Muscle of arm (tissue), 12 donors: ENCODE results near the gene TLCD5. TPM values are rescaled to one million over a fixed set of nuclear protein-coding genes. Genes with fewer than 3 reads are reported as not detected.

ENCODE experiments used
- DNase-seq: peaks from one replicate; pipeline ENCODE4 v3.0.0-alpha.2; 2013
- polyA plus RNA-seq, 12 donors: library from polyadenylated mRNA; unstranded; fragments of 120-200 nt; gene quantifications; one replicate each; pipeline ENCODE4 v1.2.1, GENCODE V29; 2013; ENCODE audit not compliant: insufficient read length in 12 of 12

TLCD5 gene
- polyA plus RNA-seq, 12 donors: 6.2 to 12.1 (median 8.5) TPM; not detected in 1

DNA sequence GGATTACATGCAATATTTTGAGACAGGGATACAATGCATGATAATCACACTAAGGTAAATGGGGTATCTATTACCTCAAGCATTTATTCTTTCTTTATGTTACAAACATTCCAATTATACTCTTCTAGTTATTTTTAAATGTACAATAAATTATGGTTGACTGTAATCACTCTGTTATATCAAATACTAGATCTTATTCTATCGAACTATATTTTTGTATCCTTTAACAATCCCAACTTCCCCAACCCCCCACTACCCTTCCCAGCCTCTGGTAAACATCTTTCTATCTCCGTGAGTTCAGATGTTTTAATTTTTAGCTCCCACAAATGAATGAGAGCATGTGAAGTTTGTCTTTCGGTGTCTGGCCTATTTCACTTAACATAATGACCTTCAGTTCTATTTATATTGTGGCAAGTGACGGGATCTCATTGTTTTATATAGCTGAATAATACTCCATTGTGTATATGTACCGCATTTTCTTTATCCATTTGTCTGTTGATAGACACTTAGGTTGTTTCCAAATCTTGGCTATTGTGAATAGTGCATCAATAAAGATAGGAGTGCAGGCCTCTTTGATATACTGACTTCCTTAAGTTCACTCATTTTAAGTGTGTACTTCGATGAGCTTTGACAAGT lies 51.6 kb downstream of the TLCD5 start:
- no peak for DNase-seq

- no peak for DNase-seq
These were observed 53.4 kb downstream of the TLCD5 start for GRCh38 chr11:120378474-120378873.

GRCh38 chr11:120381401-120381800 lies 56.3 kb downstream of the TLCD5 start:
- DNase-seq: no peak

Other genes starting within 250 kb of the TLCD5 start
- 100 to 1,000 TPM in 1 of 12 donors, 10 to 100 TPM in 2, 1 to 10 TPM in 1, under 1 TPM in 6, not detected in 2; 0.16 to 239 (median 0.88) TPM for gene TRIM29, start 187.2 kb upstream of the TLCD5 start, polyA plus RNA-seq
- 10 to 100 TPM in 11 of 12 donors, not detected in 1; 32.8 to 63.8 (median 38.4) TPM for gene OAF, start 114.3 kb upstream of the TLCD5 start, polyA plus RNA-seq
- 10 to 100 TPM in 1 of 12 donors, 1 to 10 TPM in 3, under 1 TPM in 6, not detected in 2; 0.09 to 38.0 (median 0.40) TPM for gene POU2F3, start 85.2 kb upstream of the TLCD5 start, polyA plus RNA-seq
- gene ARHGEF12, start 11.1 kb downstream of the TLCD5 start, polyA plus RNA-seq: 10 to 100 TPM in 11 of 12 donors, not detected in 1; 31.8 to 59.6 (median 42.6) TPM
- 1 to 10 TPM in 1 of 12 donors, under 1 TPM in 9, not detected in 2; 0.21 to 2.0 (median 0.42) TPM for gene GRIK4, start 186.4 kb downstream of the TLCD5 start, polyA plus RNA-seq